Measurements from ENCODE around the gene SVOPL. TPM values are rescaled to one million over a fixed set of nuclear protein-coding genes. Genes with fewer than 3 reads are reported as not detected.
A peak's percentile ranks its signal among the peaks of the same experiment; 100 is the strongest.

The SVOPL gene
- total and polyA plus RNA-seq, 4 donors: 0.33 TPM; not detected in 3

GRCh38 chr7:138738114-138738513 lies 37.0 kb upstream of the SVOPL start:
- Histone ChIP-seq H3K27ac (ENCODE audit: low read depth in 1 of 2, low read length in 2 of 2) (no peak overlapping the region), H3K9me3 (ENCODE audit: control insufficient read depth in 4 of 4, low read length in 3 of 4) (no peaks in the 10 kb centered on the region), H3K27me3 (ENCODE audit: control insufficient read depth in 4 of 4, insufficient read depth in 4 of 4, low read length in 3 of 4) (no peaks in the 10 kb centered on the region), H3K9ac (ENCODE audit: low read depth in 1 of 2, low read length in 2 of 2) (peak overlapping the region in 1 of 2 donors; percentile 36), H3K4me3 (ENCODE audit: low read depth in 1 of 3, low read length in 3 of 3) (peak overlapping the region in 2 of 3 donors; percentile 42 to 46), H3K36me3 (ENCODE audit: control insufficient read depth in 4 of 4, insufficient read depth in 3 of 4, low read depth in 1 of 4, low read length in 3 of 4) (no peaks in the 10 kb centered on the region), H3K4me1 (ENCODE audit: control insufficient read depth in 4 of 4, insufficient read depth in 4 of 4, low read length in 3 of 4) (peaks cover 0 to 11% (median 2%) of the 10 kb centered on the region in 4 donors)
- TF ChIP-seq REST (IDR thresholded peaks at IDR 0.05) (no peak), YY1 (IDR thresholded peaks at IDR 0.05) (no peak), HNF4G (IDR thresholded peaks at IDR 0.05) (no peak), FOXA2 (IDR thresholded peaks at IDR 0.05) (no peak), ATF3 (IDR thresholded peaks at IDR 0.05) (no peak), RAD21 (IDR thresholded peaks at IDR 0.05) (no peak), NR2F2 (IDR thresholded peaks at IDR 0.05) (no peak), EGR1 (IDR thresholded peaks at IDR 0.05; ENCODE audit: low read depth in 2 of 2) (no peak), GABPA (IDR thresholded peaks at IDR 0.05 in 1 of 2, conservative IDR thresholded peaks at IDR 0.05 in 1 of 2) (no peak)
- DNase-seq (ENCODE audit: low spot score): no peak
- 38% methylated on average over 3 of the region's 3 CpGs for WGBS

DNA sequence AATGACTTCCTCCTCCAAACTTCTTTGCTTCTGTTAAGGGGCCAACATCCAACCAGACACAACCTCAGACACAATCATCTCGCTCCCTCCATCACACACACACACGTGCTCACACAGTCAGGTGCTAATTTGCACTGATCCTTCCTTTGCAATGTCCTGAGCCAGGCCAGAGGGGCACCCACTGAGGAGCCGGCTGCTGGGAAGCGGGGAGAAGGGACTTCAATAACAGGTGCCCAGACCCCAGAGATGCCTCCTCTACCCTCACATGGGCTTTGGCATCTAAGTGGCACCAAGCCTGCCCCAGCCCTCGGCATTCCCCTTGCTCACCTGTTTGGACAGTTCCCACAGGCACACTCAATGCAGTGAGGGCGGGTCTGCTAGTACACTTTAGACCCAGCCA lies 34.2 kb upstream of the SVOPL start:
- Histone ChIP-seq H3K9ac (ENCODE audit: low read depth in 1 of 2, low read length in 2 of 2) (no peak overlapping the region), H3K9me3 (ENCODE audit: control insufficient read depth in 4 of 4, low read length in 3 of 4) (no peaks in the 10 kb centered on the region)
- WGBS: 79% methylated on average over 6 of the region's 6 CpGs

More for the DNA sequence above, 34.2 kb upstream of the SVOPL start:
- no peaks in the 10 kb centered on the region for H3K36me3 ChIP-seq (ENCODE audit: control insufficient read depth in 4 of 4, insufficient read depth in 3 of 4, low read depth in 1 of 4, low read length in 3 of 4)
- TF ChIP-seq RAD21 (IDR thresholded peaks at IDR 0.05): no peak
- TF ChIP-seq NR2F2 (IDR thresholded peaks at IDR 0.05): no peak
- TF ChIP-seq JUND (IDR thresholded peaks at IDR 0.05): no peak
- no peak for TF ChIP-seq SP1 (IDR thresholded peaks at IDR 0.05)
- TF ChIP-seq RXRA (IDR thresholded peaks at IDR 0.05): no peak
- no peak for TF ChIP-seq FOXA1 (IDR thresholded peaks at IDR 0.05)
- no peak for TF ChIP-seq HNF4G (IDR thresholded peaks at IDR 0.05)
- TF ChIP-seq FOXA2 (IDR thresholded peaks at IDR 0.05): no peak
- TF ChIP-seq REST (IDR thresholded peaks at IDR 0.05): no peak
- TF ChIP-seq GABPA (IDR thresholded peaks at IDR 0.05 in 1 of 2, conservative IDR thresholded peaks at IDR 0.05 in 1 of 2): no peak
- TF ChIP-seq TAF1 (conservative IDR thresholded peaks at IDR 0.05): no peak
- no peak for TF ChIP-seq EGR1 (IDR thresholded peaks at IDR 0.05; ENCODE audit: low read depth in 2 of 2)
- TF ChIP-seq, protein P1, sequence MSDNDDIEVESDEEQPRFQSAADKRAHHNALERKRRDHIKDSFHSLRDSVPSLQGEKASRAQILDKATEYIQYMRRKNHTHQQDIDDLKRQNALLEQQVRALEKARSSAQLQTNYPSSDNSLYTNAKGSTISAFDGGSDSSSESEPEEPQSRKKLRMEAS (IDR thresholded peaks at IDR 0.05): no peak
- no peak for TF ChIP-seq ATF3 (IDR thresholded peaks at IDR 0.05)
- no peak for TF ChIP-seq HNF4A (conservative IDR thresholded peaks at IDR 0.05)
- TF ChIP-seq YY1 (IDR thresholded peaks at IDR 0.05): no peak
- no peak for TF ChIP-seq CTCF (IDR thresholded peaks at IDR 0.05; ENCODE audit: low read depth, low read length, missing input control)
- TF ChIP-seq ZBTB33 (IDR thresholded peaks at IDR 0.05): no peak
- DNase-seq (ENCODE audit: low spot score): no peak
- no peaks in the 10 kb centered on the region for H3K27me3 ChIP-seq (ENCODE audit: control insufficient read depth in 4 of 4, insufficient read depth in 4 of 4, low read length in 3 of 4)
- peaks cover 0 to 11% (median 3%) of the 10 kb centered on the region in 4 donors for H3K4me1 ChIP-seq (ENCODE audit: control insufficient read depth in 4 of 4, insufficient read depth in 4 of 4, low read length in 3 of 4)
- no peak overlapping the region for H3K4me3 ChIP-seq (ENCODE audit: low read depth in 1 of 3, low read length in 3 of 3)
- no peak overlapping the region for H3K27ac ChIP-seq (ENCODE audit: low read depth in 1 of 2, low read length in 2 of 2)

Data from liver (tissue), 9 donors.